GM12878 (cell line): Measurements from ENCODE around the gene KCNQ1.

Source experiments
- BRCA1 ChIP-seq: IDR thresholded peaks from 2 replicates; pipeline ENCODE4 v1.6.1; 2011; ENCODE audit warnings: low read depth, low read length, improper control_type of control experiment
- EP300 ChIP-seq, 2 experiments: fragments of 150-350 bp in 1 of 2; IDR thresholded peaks; 2 replicates each; pipeline ENCODE4 v1.6.1; 2011 to 2012; ENCODE audit warnings: low read depth in 2 of 2, low read length in 2 of 2, borderline replicate concordance in 1 of 2, improper control_type of control experiment in 1 of 2, inconsistent platforms in 1 of 2; ENCODE audit not compliant: control insufficient read depth in 1 of 2
- ESRRA ChIP-seq: IDR thresholded peaks from 2 replicates; pipeline ENCODE4 v1.6.1; 2012; ENCODE audit warnings: mild to moderate bottlenecking, low read length, improper control_type of control experiment

GRCh38 chr11:2537010-2537705, 92.3 kb downstream of the KCNQ1 start:
- no peak for TF ChIP-seq BRCA1
- TF ChIP-seq EP300 (IDR thresholded peaks at IDR 0.05; ENCODE audit: borderline replicate concordance in 1 of 2, control insufficient read depth in 1 of 2, low read depth in 2 of 2, low read length in 2 of 2): no peak
- TF ChIP-seq ESRRA: no peak
